WTC11 (cell line): ENCODE results near the gene MACROD2.

Experiments used
- CREB1 ChIP-seq: sonication (generic); formaldehyde crosslinking; IDR thresholded peaks from 2 replicates; pipeline ENCODE4 v1.8.0; 2023; ENCODE audit warnings: mild to moderate bottlenecking, missing genetic modification reagents
- CREM ChIP-seq: sonication (generic); formaldehyde crosslinking; IDR thresholded peaks from 2 replicates; pipeline ENCODE4 v1.8.1; 2022; ENCODE audit warnings: mild to moderate bottlenecking, missing genetic modification reagents, moderate library complexity
- CTCF ChIP-seq: fragments of 200-600 bp; IDR thresholded peaks from 2 replicates; pipeline ENCODE4 v1.8.0; 2022; ENCODE audit warnings: antibody characterized with exemption
- FOXP4 ChIP-seq: sonication (generic); formaldehyde crosslinking; IDR thresholded peaks from 2 replicates; pipeline ENCODE4 v1.8.0; 2022; ENCODE audit warnings: mild to moderate bottlenecking, missing genetic modification reagents
- GTF2I ChIP-seq: fragments of 250-450 bp; sonication (Bioruptor Pico); conservative IDR thresholded peaks from 2 replicates; pipeline ENCODE4 v1.4.0; 2021; ENCODE audit warnings: mild to moderate bottlenecking
- MXD4 ChIP-seq: fragments of 250-450 bp; sonication (Bioruptor Pico); IDR thresholded peaks from 2 replicates; pipeline ENCODE4 v1.8.0; 2021; ENCODE audit warnings: mild to moderate bottlenecking, moderate library complexity, borderline replicate concordance
- MYBL2 ChIP-seq: sonication (generic); formaldehyde crosslinking; IDR thresholded peaks from 2 replicates; pipeline ENCODE4 v1.8.1; 2023; ENCODE audit warnings: mild to moderate bottlenecking, moderate library complexity, missing genetic modification reagents
- NR3C1 ChIP-seq: sonication (generic); formaldehyde crosslinking; conservative IDR thresholded peaks from 2 replicates; pipeline ENCODE4 v1.8.1; 2023; ENCODE audit warnings: low read depth, mild to moderate bottlenecking, missing genetic modification reagents
- RELA ChIP-seq: sonication (generic); formaldehyde crosslinking; IDR thresholded peaks from 2 replicates; pipeline ENCODE4 v1.8.1; 2022; ENCODE audit warnings: missing genetic modification reagents, mild to moderate bottlenecking, borderline replicate concordance
- TP53 ChIP-seq: sonication (generic); formaldehyde crosslinking; IDR thresholded peaks from 2 replicates; pipeline ENCODE4 v1.8.1; 2023; ENCODE audit warnings: mild to moderate bottlenecking, missing genetic modification reagents
- TF ChIP-seq, protein P1 (sequence below): sonication (generic); formaldehyde crosslinking; IDR thresholded peaks from 2 replicates; pipeline ENCODE4 v1.8.1; 2023; ENCODE audit warnings: mild to moderate bottlenecking, missing genetic modification reagents, moderate library complexity
- TF ChIP-seq, protein P2 (sequence below): sonication (generic); formaldehyde crosslinking; IDR thresholded peaks from 2 replicates; pipeline ENCODE4 v1.8.1; 2022; ENCODE audit warnings: low read depth, missing genetic modification reagents, borderline replicate concordance
- TF ChIP-seq, protein P3 (sequence below): sonication (generic); formaldehyde crosslinking; IDR thresholded peaks from 2 replicates; pipeline ENCODE4 v1.8.1; 2023; ENCODE audit warnings: mild to moderate bottlenecking, missing genetic modification reagents

DNA sequence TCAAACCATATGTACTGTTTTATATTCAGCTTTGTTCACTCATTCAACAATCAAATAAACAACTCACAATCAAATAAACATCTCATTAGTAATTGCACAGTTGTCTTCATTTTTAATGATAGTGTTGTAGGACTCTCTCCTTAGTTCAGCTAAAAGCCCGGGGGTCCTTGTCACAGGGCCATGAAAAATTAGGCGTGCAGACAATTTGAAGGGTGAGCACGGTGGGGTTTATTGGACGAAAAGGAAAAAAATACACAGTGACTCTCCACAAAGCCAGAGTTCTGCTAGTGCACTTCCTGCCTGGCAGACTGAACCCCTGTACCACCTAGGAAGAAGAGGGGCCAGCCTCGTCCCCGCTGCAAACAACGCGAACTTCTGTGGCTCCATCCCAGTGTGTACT, 599.7 kb downstream of the MACROD2 start:
- TF ChIP-seq GTF2I (CRISPR knock-in tag): no peak
- TF ChIP-seq FOXP4 (CRISPR knock-in tag): no peak
- TF ChIP-seq, protein P1, sequence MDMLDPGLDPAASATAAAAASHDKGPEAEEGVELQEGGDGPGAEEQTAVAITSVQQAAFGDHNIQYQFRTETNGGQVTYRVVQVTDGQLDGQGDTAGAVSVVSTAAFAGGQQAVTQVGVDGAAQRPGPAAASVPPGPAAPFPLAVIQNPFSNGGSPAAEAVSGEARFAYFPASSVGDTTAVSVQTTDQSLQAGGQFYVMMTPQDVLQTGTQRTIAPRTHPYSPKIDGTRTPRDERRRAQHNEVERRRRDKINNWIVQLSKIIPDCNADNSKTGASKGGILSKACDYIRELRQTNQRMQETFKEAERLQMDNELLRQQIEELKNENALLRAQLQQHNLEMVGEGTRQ (CRISPR knock-in tag): no peak
- TF ChIP-seq CREB1 (CRISPR knock-in tag): no peak
- TF ChIP-seq TP53 (CRISPR knock-in tag): no peak
- TF ChIP-seq CTCF: no peak
- TF ChIP-seq MYBL2: no peak
- TF ChIP-seq MXD4 (CRISPR knock-in tag): no peak
- no peak for TF ChIP-seq CREM (CRISPR knock-in tag)
- TF ChIP-seq, protein P2, sequence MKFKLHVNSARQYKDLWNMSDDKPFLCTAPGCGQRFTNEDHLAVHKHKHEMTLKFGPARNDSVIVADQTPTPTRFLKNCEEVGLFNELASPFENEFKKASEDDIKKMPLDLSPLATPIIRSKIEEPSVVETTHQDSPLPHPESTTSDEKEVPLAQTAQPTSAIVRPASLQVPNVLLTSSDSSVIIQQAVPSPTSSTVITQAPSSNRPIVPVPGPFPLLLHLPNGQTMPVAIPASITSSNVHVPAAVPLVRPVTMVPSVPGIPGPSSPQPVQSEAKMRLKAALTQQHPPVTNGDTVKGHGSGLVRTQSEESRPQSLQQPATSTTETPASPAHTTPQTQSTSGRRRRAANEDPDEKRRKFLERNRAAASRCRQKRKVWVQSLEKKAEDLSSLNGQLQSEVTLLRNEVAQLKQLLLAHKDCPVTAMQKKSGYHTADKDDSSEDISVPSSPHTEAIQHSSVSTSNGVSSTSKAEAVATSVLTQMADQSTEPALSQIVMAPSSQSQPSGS: no peak
- TF ChIP-seq NR3C1 (CRISPR knock-in tag): no peak
- TF ChIP-seq, protein P3, sequence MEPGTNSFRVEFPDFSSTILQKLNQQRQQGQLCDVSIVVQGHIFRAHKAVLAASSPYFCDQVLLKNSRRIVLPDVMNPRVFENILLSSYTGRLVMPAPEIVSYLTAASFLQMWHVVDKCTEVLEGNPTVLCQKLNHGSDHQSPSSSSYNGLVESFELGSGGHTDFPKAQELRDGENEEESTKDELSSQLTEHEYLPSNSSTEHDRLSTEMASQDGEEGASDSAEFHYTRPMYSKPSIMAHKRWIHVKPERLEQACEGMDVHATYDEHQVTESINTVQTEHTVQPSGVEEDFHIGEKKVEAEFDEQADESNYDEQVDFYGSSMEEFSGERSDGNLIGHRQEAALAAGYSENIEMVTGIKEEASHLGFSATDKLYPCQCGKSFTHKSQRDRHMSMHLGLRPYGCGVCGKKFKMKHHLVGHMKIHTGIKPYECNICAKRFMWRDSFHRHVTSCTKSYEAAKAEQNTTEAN (CRISPR knock-in tag): no peak
- TF ChIP-seq RELA: no peak
